Liver (tissue), 9 donors: Measurements from ENCODE around the gene SLC37A4. TPM values are rescaled to one million over a fixed set of nuclear protein-coding genes. Genes with fewer than 3 reads are reported as not detected.

Experiments used
- DNase-seq: peaks from one replicate; pipeline ENCODE4 v3.0.0-alpha.2; 2017; ENCODE audit warnings: low spot score
- H3K27ac ChIP-seq, 2 donors: one replicate each; pipeline ENCODE4 v1.7.0; 2013; ENCODE audit warnings: inconsistent platforms in 2 of 2, low read length in 2 of 2, control low read depth in 1 of 2, low read depth in 1 of 2, mild to moderate bottlenecking in 1 of 2
- H3K27me3 ChIP-seq, 4 donors: one replicate each; pipeline versions ENCODE4 v1.6.1 to v1.7.0; 2013; ENCODE audit warnings: low read length in 3 of 4, inconsistent platforms in 1 of 4, mild to moderate bottlenecking in 1 of 4, moderate library complexity in 1 of 4; ENCODE audit not compliant: control insufficient read depth in 4 of 4, insufficient read depth in 4 of 4
- H3K36me3 ChIP-seq, 4 donors: one replicate each; pipeline versions ENCODE4 v1.6.1 to v1.7.0; 2013; ENCODE audit warnings: low read length in 3 of 4, mild to moderate bottlenecking in 3 of 4, low read depth in 1 of 4, moderate library complexity in 1 of 4; ENCODE audit not compliant: control insufficient read depth in 4 of 4, insufficient read depth in 3 of 4
- H3K4me1 ChIP-seq, 4 donors: one replicate each; pipeline versions ENCODE4 v1.6.1 to v1.7.0; 2013; ENCODE audit warnings: low read length in 3 of 4, mild to moderate bottlenecking in 3 of 4, moderate library complexity in 1 of 4; ENCODE audit not compliant: control insufficient read depth in 4 of 4, insufficient read depth in 4 of 4
- H3K4me3 ChIP-seq, 3 donors: one replicate each; pipeline versions ENCODE4 v1.6.1 to v1.7.0; 2013; ENCODE audit warnings: low read length in 3 of 3, control low read depth in 1 of 3, low read depth in 1 of 3, mild to moderate bottlenecking in 1 of 3
- H3K9ac ChIP-seq, 2 donors: one replicate each; pipeline ENCODE4 v1.7.0; 2013; ENCODE audit warnings: low read length in 2 of 2, mild to moderate bottlenecking in 2 of 2, moderate library complexity in 2 of 2, control low read depth in 1 of 2, low read depth in 1 of 2
- H3K9me3 ChIP-seq, 4 donors: one replicate each; pipeline versions ENCODE4 v1.6.1 to v1.7.0; 2013; ENCODE audit warnings: low read length in 3 of 4; ENCODE audit not compliant: control insufficient read depth in 4 of 4
- ATF3 ChIP-seq: IDR thresholded peaks from 2 replicates; pipeline ENCODE4 v1.6.1; 2016; ENCODE audit warnings: antibody characterized with exemption
- CTCF ChIP-seq: fragments of 150-350 bp; IDR thresholded peaks from 2 replicates; pipeline ENCODE4 v1.5.1; 2017; ENCODE audit warnings: improper control_type of control experiment, low read depth, low read length; ENCODE audit not compliant: missing input control
- EGR1 ChIP-seq, 2 donors: IDR thresholded peaks; 2 replicates each; pipeline ENCODE4 v1.6.1; 2016 to 2018; ENCODE audit warnings: antibody characterized with exemption in 2 of 2, low read depth in 2 of 2
- FOXA1 ChIP-seq: IDR thresholded peaks from 2 replicates; pipeline ENCODE4 v1.6.1; 2016; ENCODE audit warnings: antibody characterized with exemption
- FOXA2 ChIP-seq: IDR thresholded peaks from 2 replicates; pipeline ENCODE4 v1.6.1; 2016; ENCODE audit warnings: antibody characterized with exemption
- GABPA ChIP-seq, 2 donors: IDR thresholded peaks in 1 of 2; conservative IDR thresholded peaks in 1 of 2; 2 replicates each; pipeline ENCODE4 v1.6.1; 2016; ENCODE audit warnings: antibody characterized with exemption in 2 of 2, mild to moderate bottlenecking in 1 of 2, moderate library complexity in 1 of 2
- HNF4A ChIP-seq, 2 donors: conservative IDR thresholded peaks; 2 replicates each; pipeline ENCODE4 v1.6.1; 2016; ENCODE audit warnings: antibody characterized with exemption in 2 of 2, mild to moderate bottlenecking in 2 of 2
- HNF4G ChIP-seq: IDR thresholded peaks from 2 replicates; pipeline ENCODE4 v1.6.1; 2016; ENCODE audit warnings: antibody characterized with exemption
- MAX ChIP-seq: IDR thresholded peaks from 2 replicates; pipeline ENCODE4 v1.6.1; 2016; ENCODE audit warnings: antibody characterized with exemption
- NR2F2 ChIP-seq: IDR thresholded peaks from 2 replicates; pipeline ENCODE4 v1.6.1; 2016; ENCODE audit warnings: antibody characterized with exemption
- RAD21 ChIP-seq, 2 donors: IDR thresholded peaks; 2 replicates each; pipeline ENCODE4 v1.6.1; 2016; ENCODE audit warnings: antibody characterized with exemption in 2 of 2, mild to moderate bottlenecking in 2 of 2
- REST ChIP-seq: IDR thresholded peaks from 2 replicates; pipeline ENCODE4 v1.6.1; 2016; ENCODE audit warnings: antibody characterized with exemption, mild to moderate bottlenecking
- RXRA ChIP-seq, 2 donors: IDR thresholded peaks; 2 replicates each; pipeline ENCODE4 v1.6.1; 2017 to 2018; ENCODE audit warnings: antibody characterized with exemption in 2 of 2, mild to moderate bottlenecking in 1 of 2
- SP1 ChIP-seq: IDR thresholded peaks from 2 replicates; pipeline ENCODE4 v1.6.1; 2018; ENCODE audit warnings: antibody characterized with exemption, mild to moderate bottlenecking
- TAF1 ChIP-seq: conservative IDR thresholded peaks from 2 replicates; pipeline ENCODE4 v1.6.1; 2016; ENCODE audit warnings: antibody characterized with exemption, mild to moderate bottlenecking
- YY1 ChIP-seq: IDR thresholded peaks from 2 replicates; pipeline ENCODE4 v1.6.1; 2016; ENCODE audit warnings: antibody characterized with exemption, mild to moderate bottlenecking
- ZBTB33 ChIP-seq: IDR thresholded peaks from 2 replicates; pipeline ENCODE4 v1.6.1; 2016; ENCODE audit warnings: antibody characterized with exemption
- WGBS: extraction: QIAGEN DNeasy Blood & Tissue Kit; methylation state at CpG from one replicate; pipeline ENCODE4 v1.1.7; 2013; 5-methylcytosine and 5-hydroxymethylcytosine counted together
- polyA plus RNA-seq, 2 donors: library from polyadenylated mRNA; stranded (reverse) in 1 of 2; unstranded in 1 of 2; fragments of 200-250 nt in 1 of 2; fragments of >200 nt in 1 of 2; fragmentation: Nextera tagmentation in 1 of 2; extraction: Ambion mirVana in 1 of 2; gene quantifications; one replicate each; pipeline versions ENCODE4 v1.2.1 to v1.2.3, GENCODE V29; 2013 to 2015
- total RNA-seq, 2 donors: library from RNA; depleted of rRNA; stranded (reverse); fragments of >200 nt; gene quantifications; one replicate each; pipeline ENCODE4 v1.2.3, GENCODE V29; 2014
- donor health status: healthy.
- donor health status: healthy.
- donor health status: healthy.
- donor health status: healthy.
- donor health status: healthy.

SLC37A4 gene
- total and polyA plus RNA-seq, 4 donors = 62.7 to 184 (median 96.3) TPM

- H3K27ac ChIP-seq = peak overlapping the region; percentile 92 to 97
- DNase-seq = no peak
- no peaks in the 10 kb centered on the region for H3K27me3 ChIP-seq
- peak overlapping the region in 2 of 3 donors; percentile 67 to 86 for H3K4me3 ChIP-seq
- WGBS = 73% methylated on average over 5 of the region's 5 CpGs
- H3K4me1 ChIP-seq = peaks cover 19 to 85% (median 63%) of the 10 kb centered on the region in 4 donors
- no peak for TF ChIP-seq MAX
- no peak for TF ChIP-seq ATF3
- TF ChIP-seq NR2F2 = no peak
- TF ChIP-seq GABPA (IDR thresholded peaks at IDR 0.05 in 1 of 2, conservative IDR thresholded peaks at IDR 0.05 in 1 of 2) = no peak
- no peak for TF ChIP-seq HNF4G
- no peak for TF ChIP-seq RXRA (IDR thresholded peaks at IDR 0.05)
- no peak for TF ChIP-seq FOXA1
- no peak for TF ChIP-seq EGR1 (IDR thresholded peaks at IDR 0.05; ENCODE audit: low read depth in 2 of 2)
- TF ChIP-seq REST = no peak
- TF ChIP-seq FOXA2 = no peak
- TF ChIP-seq YY1 = no peak
- TF ChIP-seq HNF4A (conservative IDR thresholded peaks at IDR 0.05) = no peak
- no peak for TF ChIP-seq ZBTB33
- no peak for TF ChIP-seq RAD21 (IDR thresholded peaks at IDR 0.05)
- no peak for TF ChIP-seq SP1
- no peak for TF ChIP-seq TAF1
- peak overlapping the region; percentile 21 to 69 for H3K9ac ChIP-seq
- H3K9me3 ChIP-seq = no peaks in the 10 kb centered on the region
- H3K36me3 ChIP-seq = peaks cover 5 to 18% (median 15%) of the 10 kb centered on the region in 4 donors
Observed at GRCh38 chr11:119025541-119025940, 5.1 kb downstream of the SLC37A4 start.

- no peak for DNase-seq
- Histone ChIP-seq H3K9me3 (no peaks in the 10 kb centered on the region), H3K27me3 (no peaks in the 10 kb centered on the region), H3K4me1 (peaks cover 19 to 88% (median 66%) of the 10 kb centered on the region in 4 donors), H3K4me3 (peak overlapping the region in 1 of 3 donors; percentile 6), H3K27ac (peak overlapping the region; percentile 92 to 97), H3K9ac (peak overlapping the region in 1 of 2 donors; percentile 10), H3K36me3 (peaks cover 5 to 18% (median 15%) of the 10 kb centered on the region in 4 donors)
- 34% methylated on average over 5 of the region's 5 CpGs for WGBS
- TF ChIP-seq GABPA (IDR thresholded peaks at IDR 0.05 in 1 of 2, conservative IDR thresholded peaks at IDR 0.05 in 1 of 2) (no peak), SP1 (no peak), ZBTB33 (no peak), HNF4A (conservative IDR thresholded peaks at IDR 0.05) (no peak), RAD21 (IDR thresholded peaks at IDR 0.05) (no peak), ATF3 (no peak), CTCF (no peak), YY1 (no peak), HNF4G (no peak), REST (no peak), FOXA1 (no peak), FOXA2 (no peak), RXRA (IDR thresholded peaks at IDR 0.05) (no peak), EGR1 (IDR thresholded peaks at IDR 0.05; ENCODE audit: low read depth in 2 of 2) (no peak)
Observed at GRCh38 chr11:119025099-119025473, 5.6 kb downstream of the SLC37A4 start.
